Renal pelvis (tissue), 4 donors: Measurements from ENCODE around the gene RREB1. TPM values are rescaled to one million over a fixed set of nuclear protein-coding genes. Genes with fewer than 3 reads are reported as not detected.
"Not testable (repeated sequence)": the region's sequence is repeated elsewhere in the genome, so short reads cannot be mapped to it uniquely, and the experiment has no call there.

Experiments
- DNase-seq: peaks from one replicate; pipeline ENCODE4 v3.0.0-alpha.2; 2013
- polyA plus RNA-seq, 3 donors: library from polyadenylated mRNA; unstranded; fragments of 120-200 nt; gene quantifications; one replicate each; pipeline ENCODE4 v1.2.1, GENCODE V29; 2013; ENCODE audit not compliant: insufficient read length in 3 of 3

RREB1 gene
- polyA plus RNA-seq, 3 donors: 21.8 to 29.0 (median 27.5) TPM

DNA sequence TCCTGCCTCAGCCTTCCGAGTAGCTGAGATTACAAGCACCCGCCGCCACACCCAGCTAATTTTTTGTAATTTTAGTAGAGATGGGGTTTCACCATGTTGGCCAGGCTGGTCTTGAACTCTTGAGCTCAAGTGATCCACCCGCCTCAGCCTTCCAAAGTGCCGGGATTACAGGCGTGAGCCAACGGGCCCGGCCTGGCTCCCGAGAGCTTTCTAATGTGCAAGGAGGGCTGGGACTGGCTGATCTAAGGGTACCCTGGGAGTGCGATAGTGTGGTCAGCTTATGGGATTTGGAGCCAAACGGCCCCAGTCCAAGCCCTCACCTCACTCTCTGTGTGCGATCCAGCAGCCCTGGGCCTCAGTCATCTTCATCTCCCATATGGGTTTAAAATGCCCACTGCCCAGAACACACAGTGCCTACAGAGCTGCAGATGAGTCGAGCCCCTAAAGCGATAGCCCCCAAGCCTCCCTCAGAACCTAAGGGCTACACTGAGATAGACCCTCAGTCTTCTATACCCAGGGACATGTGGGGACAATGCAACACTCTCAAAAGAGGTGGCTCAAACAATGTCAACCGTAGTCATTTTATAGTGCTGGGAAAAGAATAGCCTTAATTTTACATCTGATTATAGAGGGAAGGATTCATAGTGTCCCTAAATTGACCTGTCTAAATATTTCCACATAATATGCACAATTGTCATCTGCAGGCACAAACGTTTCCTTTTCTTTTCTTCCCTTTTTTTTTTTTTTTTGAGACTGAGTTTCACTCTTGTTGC lies 155.2 kb downstream of the RREB1 start:
- DNase-seq: no peak

GRCh38 chr6:7263519-7263805 lies 155.7 kb downstream of the RREB1 start:
- DNase-seq: not testable (repeated sequence)

DNA sequence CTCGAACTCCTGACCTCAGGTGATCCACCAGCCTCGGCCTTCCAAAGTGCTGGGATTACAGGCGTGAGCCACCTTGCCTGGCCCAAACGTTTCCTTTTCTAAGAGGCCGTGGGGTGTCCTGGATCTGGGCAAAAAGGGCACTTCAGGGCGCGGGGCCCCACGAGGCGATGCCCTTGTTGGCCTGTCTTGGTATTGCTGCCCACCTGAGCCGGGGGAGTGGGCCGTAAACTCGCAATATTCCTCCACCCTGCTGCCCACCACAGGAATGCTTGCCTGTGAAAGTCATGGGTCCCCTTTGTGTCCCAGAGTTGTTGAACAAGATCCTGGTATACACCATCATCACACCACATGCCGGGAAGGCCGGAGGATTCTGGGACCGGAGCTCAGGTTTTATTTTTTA lies 156.3 kb downstream of the RREB1 start:
- DNase-seq: no peak

DNA sequence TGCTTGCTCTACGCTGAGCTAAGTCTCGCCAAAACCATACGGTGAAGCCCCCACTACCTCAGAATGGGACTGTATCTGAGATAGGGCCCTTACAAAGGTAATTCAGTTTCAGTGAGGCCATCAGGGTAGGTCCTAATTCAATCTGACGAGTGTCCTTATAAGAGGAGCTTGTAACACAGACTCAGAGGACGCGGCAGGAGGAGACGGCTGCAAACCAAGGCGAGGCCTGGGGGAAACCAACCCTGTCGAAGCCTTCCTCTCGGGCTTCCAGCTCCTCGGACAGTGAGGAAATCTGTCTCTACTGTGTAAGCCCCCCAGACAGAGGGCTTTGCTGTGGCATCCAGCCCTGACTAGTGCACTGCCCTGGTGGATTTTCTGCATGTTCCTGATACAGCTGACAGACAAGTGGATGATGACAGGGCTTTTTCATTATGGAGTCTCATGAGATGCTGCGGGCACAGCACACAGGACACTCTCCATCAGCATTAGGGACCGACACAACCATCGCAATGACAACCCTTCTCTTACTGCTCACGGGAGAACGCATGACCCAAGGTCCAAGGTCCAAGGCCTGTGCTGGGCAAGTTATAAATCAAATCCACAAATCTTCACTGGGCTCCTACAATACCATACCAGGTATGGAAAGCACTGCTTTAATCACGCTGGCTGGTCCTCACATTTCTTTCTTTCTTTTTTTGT lies 157.1 kb downstream of the RREB1 start:
- no peak for DNase-seq

- not testable (repeated sequence) for DNase-seq
These were observed 157.6 kb downstream of the RREB1 start for GRCh38 chr6:7265385-7265726.

DNA sequence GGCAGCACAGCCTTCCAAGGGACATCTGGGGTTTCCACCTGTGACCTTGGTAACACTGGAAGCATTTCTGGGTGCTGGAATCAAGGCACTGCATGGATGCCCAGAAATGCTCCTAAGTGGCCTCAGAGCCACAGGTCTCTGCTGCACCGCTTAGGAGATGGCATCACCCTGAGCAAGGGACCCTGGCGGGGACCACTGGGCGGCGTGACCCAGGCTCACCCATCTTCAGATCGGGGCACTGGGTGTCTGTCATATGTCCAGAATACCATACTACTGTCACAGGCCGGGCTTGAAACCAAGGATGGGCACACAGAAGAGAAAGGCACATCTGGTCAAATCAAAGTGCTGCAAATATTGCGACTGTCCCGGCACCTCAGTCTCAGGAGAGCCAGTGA lies 159.3 kb downstream of the RREB1 start:
- no peak for DNase-seq

DNA sequence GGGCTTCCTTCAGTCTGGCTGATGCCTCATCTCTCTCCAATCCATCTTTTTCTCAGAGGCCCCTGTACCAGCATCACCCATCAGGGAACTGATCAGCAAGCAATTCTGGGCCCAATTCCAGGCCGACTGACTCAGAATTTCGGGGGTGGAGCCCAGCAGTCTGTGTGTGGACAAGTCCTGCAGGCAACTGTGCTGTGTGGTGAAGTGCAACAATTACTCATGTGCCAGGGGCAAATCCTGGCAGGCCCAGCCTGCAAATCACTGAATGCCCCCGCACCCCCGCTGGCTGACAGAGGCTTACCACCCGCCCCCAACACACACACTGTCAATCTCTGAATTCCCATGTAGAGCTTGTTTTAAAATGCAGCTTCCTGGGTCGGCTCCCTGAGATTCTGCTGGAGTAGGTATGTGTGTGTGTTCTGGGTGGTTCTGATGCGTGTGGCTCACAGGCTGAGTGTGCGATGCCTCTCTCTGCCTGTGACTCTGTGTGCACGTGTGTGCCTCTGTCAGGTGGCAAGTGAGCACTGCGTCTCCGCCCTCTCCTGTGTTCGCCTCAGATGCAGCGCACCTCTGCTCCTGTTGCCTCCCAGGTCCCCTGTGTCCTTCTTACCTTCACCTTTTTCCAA lies 159.8 kb downstream of the RREB1 start:
- DNase-seq: no peak

- no peak for DNase-seq
These were observed 160.6 kb downstream of the RREB1 start for GRCh38 chr6:7268362-7268761.

- no peak for DNase-seq
These were observed 161.2 kb downstream of the RREB1 start for GRCh38 chr6:7268816-7269555.

- DNase-seq: no peak
These were observed 162.1 kb downstream of the RREB1 start for GRCh38 chr6:7269816-7270215.

DNA sequence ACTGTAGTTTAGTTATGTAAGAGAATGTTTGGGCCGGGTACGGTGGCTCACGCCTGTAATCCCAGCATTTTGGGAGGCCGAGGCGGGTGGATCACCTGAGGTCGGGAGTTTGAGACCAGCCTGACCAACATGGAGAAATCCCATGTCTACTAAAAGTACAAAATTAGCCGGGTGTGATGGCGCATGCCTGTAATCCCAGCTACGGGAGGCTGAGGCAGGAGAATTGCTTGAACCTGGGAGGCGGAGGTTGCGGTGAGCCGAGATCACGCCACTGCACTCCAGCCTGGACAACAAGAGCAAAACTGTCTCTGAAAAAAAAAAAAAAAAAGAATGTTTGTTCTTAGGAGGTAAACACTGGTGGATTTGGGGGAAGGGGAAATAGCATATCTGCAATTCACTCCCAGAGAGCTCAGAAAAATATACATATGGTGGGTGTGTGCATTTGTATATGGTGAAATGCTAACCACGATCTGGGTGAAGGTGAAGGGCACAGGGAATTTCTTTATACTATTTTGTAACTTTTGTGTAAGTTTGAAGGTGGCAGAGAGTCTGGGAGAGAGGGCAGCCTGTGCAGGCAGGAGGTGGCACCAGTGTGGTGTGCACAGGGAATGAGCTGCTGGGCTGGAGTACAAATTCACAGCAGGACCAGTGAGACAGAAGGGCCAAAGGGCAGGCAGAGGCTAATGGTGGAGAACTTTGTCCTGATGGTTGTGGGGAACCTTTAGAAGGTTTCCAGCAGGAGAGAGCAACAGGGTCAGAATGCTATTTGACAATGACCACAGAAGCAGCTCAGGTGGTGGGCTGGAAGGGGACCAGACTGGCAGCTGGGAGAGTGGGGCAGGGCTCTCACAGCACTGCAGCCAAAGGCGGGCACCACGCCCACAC lies 162.8 kb downstream of the RREB1 start:
- no peak for DNase-seq

DNA sequence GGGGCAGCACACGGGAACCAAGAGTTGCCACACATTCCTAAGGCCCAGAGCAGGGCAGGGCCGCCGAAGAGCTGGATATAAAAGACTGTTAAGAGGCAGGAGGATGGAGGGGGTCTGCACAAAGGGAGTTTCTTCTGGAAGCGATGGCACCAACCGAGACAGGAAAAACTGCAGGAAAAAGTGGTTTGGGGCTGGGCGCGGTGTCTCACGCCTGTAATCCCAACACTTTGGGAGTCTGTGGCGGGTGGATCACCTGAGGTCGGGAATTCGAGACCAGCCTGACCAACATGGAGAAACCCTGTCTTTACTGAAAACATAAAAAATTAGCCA lies 163.4 kb downstream of the RREB1 start:
- DNase-seq: no peak

DNA sequence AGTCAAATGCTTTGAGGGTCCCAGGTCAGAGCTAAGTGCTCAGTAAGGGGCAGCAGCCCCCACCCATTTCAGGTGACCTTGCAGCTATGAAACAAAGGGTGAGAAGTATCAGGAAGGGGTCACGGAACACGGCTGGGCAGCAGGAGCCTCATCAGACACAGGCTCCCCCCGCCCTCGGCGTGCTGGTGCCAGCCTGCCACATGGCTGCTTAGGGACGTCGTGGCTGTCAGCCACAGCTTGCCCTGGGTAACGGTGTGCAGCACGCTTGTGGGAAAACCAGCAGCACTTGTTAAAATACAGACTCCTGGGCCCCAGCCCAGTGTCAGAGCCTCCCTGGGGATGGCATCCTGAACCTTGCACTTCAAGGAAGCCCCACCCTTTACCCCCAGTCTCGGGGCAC lies 165.9 kb downstream of the RREB1 start:
- no peak for DNase-seq

DNA sequence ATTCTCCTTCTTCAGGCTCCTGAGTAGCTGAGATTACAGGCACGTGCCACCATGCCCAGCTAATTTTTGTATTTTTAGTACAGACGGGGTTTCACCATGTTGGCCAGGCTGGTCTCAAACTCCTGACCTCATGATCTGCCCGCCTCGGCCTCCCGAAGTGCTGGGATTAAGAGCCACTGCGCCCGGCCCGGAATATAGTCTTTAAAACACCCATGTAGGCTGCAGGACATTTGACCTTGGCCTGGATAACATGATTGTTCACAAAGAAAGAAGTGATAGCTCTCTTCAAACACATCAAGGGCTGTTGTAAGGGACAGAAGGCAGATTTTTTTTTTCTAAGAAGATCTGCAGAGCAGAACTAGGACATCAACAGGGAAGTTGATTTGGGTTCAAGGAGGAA lies 166.8 kb downstream of the RREB1 start:
- not testable (repeated sequence) for DNase-seq

DNA sequence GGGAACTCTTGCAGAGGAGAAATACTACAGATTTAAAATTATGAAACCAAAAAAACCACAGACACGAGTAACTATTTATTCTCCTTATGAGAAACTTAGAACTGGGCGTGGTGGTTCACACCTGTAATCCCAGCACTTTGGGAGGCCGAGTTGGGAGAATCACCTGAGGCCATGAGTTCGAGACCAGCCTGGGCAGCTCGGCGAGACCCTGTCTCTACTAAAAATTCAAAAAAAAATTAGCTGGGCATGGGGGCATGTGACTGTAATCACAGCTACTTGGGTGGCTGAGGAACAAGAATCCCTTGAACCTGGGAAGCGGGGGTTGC lies 168.4 kb downstream of the RREB1 start:
- no peak for DNase-seq

DNA sequence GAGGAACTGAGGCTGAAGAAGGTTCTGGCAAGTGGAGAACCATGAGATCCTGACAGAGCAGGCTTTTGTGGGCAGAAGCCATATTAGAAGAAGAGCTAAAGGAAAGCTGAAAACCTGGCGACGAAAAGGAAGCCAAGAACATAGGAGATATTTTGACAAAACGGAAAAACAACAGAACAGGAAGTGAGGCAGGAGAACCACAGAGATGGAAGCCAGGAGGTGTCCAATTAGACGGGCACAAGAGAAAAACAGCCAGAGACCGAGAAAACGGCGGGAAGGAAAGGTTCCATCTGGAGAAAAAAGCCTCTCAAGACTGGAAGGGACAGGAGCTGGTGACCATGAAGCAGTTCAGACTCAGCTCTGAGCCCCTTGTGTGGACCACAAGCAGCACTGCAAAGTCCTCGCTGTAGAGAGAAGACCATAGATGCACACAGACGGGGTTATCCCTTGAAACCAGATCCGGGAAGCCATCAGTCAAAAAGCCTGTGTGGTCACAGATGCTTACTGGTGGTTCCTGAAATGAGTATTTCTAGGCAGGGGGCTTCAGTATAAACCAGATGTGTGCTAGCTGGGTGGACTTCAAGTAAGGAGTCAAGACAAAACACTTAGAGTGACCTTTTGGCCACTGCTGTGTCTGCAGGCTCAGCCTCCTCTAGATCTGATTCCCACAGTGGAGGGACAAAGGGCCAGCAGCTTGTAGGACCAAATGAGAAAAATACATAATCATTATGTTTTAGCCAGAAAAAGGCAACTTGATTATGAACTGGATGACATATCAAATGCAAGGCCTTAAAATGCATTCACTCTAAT lies 174.5 kb downstream of the RREB1 start:
- no peak for DNase-seq

- DNase-seq: no peak
These were observed 175.9 kb downstream of the RREB1 start for GRCh38 chr6:7283676-7284075.

DNA sequence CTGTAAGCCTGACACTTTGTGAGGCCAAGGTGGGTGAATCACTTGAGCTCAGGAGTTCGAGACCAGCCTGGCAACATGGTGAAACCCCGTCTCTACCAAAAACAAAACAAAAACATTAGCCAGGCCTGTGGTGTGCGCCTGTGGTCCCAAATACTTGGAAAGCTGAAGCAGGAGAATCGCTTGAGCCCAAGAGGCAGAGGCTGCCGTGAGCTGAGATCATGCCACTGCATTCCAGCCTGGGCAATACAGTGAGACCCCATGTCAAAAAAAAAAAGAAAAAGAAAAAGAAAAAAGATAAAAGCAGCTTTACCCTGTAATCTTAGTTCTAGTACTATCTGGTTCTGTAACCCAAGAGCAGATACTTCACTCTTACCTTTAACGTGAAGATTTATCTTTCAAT lies 177.7 kb downstream of the RREB1 start:
- no peak for DNase-seq

DNA sequence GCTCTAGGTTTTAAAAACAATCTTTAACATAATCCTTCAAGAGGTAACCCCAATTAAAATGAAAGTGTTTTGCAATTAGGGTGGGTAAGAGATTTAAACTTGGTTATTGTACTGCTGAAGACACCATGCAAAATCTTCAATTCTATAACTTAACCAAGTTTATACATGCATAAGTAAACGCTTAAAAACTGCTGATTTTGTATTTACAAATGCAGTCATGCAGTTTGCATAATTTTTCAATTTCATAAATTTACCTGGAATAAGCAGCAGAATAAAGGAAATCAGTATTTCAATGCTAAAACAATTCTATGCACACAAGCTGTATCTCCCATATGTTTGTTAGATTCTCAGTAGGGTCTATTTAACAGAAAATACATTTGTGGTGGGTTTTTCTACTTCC lies 182.3 kb downstream of the RREB1 start:
- DNase-seq: no peak

- DNase-seq: no peak
These were observed 185.0 kb downstream of the RREB1 start for GRCh38 chr6:7292596-7293255.

DNA sequence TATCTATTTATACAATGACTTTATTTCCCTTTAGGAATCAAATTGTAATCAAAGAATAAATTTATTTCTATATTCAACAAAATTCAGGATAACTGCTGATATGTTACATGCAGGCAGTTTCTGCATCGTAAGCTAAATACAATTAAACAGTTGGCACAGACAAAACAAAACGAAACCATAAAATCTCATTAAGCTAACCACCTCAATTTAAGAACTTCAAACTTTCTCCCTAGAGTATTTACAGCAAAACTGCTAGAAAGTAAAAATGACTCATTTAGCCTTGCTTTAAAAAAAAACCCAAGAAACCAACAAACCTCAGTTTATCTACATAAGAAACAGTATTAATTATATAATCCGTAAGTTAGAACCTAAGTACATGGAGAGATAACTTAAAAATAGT lies 188.2 kb downstream of the RREB1 start:
- DNase-seq: no peak
